HG03066 (cell line): ENCODE measurements around the gene MAP4K1.
"Not testable (repeated sequence)": the region's sequence is repeated elsewhere in the genome, so short reads cannot be mapped to it uniquely, and the experiment has no call there.

Experiments
- ATAC-seq: cut with Tn5 transposase; IDR thresholded peaks from one replicate; pipeline ENCODE4 v1.9.1; 2021; ENCODE audit warnings: low read depth; ENCODE audit not compliant: unreplicated experiment

Gene MAP4K1

DNA sequence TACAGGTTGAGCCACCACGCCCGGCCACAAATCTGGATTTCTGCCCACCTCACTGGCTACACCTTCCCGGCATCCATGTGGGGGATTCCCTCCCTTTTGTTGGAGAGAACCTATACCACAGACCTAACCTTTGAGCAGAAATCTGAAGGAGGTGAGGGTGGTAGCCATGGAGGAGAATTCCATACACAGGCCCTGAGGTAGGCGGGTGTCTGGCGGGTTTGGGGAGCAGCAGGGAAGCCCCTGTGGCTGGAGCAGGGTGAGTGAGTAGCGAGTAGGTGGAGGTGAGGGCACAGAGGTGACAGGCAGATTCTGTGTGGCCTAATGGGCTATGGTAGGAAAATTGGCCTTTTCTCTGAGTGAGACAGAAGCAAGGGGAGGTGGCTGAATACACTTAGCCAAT, 11.8 kb upstream of the MAP4K1 start:
- ATAC-seq, result no peak

DNA sequence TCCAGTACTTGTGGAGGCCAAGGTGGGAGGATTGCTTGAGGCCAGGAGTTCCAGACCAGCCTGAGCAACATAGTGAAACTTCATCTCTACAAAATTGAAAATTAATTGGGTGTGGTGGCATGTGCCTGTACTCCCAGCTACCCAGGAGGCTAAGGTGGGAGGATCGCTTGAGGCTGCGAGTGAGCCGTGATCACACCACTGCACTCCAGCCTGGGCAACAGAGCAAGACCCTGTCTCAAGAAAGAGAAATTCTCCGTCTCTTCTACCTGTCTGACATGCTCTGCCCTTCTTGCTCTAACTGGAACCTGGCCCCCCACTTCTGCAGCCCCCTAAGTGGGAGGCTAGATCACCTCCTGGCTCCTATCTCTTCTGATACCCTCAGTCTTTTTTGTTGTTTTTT, 8.6 kb upstream of the MAP4K1 start:
- ATAC-seq, result no peak

DNA sequence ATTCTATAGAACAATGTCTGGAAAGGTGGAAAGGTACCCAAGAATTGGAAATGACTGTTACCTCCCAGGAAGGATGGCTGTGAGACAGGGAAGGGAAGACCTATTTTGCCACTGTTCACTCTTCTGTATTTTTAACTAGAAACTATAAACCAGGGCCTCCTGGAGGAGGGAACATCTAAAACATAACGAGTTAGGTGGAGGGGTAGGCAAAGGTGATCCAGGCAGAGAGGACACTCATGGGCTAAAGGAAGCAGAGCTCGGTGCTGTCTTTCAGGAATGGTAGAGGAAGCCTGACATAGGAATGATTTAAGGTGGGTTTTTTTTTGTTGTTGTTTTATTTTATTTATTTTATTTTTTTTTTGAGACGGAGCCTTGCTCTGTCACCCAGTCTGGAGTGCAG, 7.1 kb upstream of the MAP4K1 start:
- ATAC-seq, result no peak

DNA sequence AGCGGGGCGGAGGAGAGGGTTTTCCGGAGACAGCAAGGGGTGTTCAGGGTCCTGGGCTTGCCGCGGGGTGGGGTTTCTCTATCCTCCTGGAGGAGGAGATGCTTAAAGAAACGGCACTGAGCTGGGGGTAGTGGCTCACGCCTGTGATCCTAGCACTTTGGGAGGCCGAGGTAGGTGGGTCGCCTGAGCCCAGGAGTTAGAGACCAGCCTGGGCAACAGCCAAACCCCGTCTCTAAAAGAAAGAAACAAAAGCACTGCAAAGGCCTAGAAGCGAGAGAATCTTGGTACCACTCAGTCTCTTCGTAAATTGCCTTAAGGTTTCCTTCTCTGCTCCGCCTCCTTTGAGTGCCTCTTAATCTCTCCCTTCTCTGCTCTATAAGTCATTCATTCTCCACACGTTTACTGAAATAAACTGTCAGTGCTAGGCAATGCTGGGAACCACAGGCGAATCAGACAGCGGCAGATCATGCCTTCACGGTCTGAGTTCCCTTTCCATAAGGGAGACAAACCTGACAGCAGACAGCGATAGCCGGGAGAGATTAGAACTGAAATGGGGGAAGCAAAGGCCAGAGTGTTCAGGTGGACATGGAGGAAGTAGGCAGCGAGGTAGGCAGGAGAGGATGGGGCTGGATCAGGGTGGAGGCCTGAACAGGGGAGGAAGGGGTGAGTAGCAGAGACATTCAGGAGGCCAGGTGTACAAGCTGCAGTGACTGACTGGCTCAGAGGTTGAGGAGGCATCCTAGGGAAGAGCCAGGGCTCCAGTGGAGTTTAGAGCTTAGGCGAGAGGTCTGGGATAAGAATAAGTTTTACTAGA, 1.8 kb upstream of the MAP4K1 start:
- ATAC-seq, result no peak

DNA sequence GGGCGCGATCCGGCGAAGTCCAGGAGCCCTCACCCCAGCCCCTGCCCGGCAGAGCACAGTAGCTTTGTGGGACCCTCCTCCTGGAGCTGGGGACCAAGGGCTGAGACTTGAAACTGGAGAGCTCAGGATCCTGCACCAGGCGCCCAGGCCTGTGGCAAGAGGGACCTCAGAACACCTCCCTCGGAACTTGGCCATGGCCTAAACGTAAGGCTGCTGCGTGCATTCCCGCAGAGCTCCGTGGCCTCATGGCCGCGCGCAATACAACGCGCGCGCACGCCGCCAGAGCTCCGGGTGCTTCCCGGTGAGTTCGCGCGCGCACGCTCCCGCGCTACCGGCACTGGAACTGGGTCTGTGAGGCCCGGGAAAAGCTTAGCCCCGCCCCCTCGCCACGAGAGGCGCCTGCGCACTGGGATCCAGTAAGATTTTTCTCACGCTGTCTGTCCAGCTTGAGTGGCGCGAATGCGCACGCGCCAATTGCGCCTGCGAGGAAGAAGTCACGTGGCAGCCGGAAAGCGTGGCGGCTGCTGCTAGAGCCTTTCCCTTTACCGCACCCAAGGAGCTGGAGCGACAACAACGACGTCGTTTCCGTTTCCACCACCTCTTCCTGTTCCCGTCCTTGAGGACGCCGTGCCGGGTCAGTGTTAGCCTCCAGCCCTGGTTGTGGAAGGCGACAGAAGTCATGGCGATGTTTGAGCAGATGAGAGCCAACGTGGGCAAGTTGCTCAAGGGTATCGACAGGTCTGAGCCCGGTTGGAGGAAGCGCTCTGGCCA, 1.0 kb upstream of the MAP4K1 start, which contains the start of gene EIF3K:
TSS of gene EIF3K (plus strand) at position 599 of the 771 bp plus-strand sequence. CDS start at position 680, 81 bp downstream.
- ATAC-seq, result peak; percentile 28

DNA sequence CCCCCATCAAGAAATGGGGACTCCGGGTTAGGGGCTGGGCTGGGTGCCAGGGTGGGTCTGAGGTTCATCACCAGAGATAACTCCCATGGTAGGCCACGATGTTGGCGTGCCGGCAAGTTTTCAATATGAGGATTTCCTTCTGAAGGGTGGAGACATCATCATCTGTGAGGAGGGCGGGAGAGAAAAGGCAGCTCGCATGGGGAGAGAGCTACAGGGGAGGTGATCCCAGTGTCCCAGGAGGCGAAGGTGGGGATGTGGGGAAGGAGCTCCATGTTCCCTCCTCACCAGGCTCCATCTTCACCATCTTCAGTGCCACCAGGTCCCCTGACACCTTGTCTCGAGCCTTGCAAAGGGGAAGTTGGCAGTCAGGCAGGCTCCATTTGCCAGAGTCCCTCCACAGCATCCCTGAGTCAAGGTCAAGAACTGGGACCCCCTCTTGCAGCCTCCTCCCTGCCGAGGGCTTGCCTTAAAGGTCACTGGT, 430 bp downstream of the MAP4K1 start:
- ATAC-seq, result no peak

DNA sequence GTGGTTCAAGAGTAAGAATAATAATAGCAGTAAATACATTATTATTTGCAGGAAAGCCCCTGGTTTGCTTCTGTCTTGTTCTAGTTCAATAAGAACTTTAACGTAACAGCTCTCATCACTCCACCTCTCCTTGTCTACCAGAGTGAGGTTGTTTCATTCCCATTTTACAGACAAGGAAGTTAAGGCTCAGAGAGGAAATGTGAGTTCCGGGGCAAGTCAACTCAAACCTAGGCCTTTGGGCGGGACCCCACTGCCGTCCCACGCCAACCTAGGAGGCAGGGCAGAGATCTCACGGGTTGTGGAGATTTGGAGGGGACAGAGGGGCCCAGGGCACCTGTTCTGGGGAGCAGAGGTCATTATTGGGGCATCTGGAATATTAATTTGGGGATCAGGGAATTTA, 1.5 kb downstream of the MAP4K1 start:
- ATAC-seq, result no peak

DNA sequence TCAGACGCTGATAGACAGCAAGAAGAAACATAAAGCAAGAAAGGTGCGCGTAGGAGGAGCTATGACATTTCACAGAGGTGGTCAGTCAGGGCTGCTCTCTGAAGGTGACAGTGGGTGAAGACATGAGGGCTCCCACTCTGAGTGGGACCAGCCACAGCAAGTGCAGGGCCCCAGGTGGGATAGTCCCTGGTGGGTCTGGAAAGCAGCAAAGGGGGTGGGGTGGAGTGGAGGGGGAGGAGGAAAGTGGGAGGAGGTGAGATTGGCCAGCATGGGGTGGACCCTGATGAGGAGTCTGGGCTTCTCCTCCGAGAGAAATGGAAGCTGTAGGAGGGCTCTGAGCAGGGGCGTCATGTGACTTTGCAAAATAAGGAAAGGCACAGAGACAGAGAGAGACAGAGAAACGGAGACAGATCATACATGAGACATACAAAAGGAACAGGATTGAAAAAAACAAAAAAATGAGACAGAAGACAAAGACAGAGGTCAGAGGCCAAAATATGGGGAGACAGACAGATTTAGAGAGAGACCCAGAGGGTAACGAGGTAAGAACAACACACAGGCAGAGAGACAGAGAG, 2.7 kb downstream of the MAP4K1 start:
- ATAC-seq, result no peak

DNA sequence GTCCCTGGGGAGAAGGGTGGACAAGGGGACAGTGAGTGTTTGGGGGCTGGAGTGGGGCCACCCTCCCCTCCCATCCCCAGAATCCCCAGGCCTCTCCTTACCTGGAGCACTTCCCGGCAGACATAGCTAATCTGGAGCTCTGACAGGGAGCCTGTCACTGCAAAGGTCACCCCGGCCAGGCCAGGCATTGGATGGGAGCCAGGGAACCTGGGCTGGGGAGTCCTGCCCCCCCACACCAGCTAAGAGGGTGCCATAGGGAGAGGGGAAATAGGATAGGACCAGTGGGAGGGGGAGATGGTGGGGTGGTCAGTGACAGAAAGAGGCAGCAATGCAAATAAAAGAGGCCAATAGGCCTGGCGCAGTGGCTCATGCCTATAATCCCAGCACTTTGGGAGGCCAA, 3.5 kb downstream of the MAP4K1 start:
- ATAC-seq, result no peak

DNA sequence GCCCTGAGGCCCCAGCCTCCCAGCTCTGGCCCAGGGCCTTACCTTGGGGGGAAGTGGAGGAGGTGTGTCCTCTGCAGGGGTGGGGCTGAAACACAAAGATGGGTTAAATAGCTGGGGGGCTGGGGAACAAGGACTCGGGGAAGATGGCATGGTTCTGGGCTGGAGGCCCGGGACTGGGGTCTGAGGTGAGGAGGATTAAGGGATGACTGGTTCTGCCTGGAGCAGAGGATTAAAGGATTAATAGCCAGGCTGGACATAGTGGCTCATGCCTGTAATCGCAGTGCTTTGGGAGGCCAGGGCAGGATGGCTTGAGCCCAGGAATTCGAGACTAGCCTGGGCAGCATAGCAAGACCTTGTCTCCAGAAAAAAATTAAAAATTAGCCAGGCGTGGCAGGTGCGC, 11.6 kb downstream of the MAP4K1 start:
- no peak for ATAC-seq

DNA sequence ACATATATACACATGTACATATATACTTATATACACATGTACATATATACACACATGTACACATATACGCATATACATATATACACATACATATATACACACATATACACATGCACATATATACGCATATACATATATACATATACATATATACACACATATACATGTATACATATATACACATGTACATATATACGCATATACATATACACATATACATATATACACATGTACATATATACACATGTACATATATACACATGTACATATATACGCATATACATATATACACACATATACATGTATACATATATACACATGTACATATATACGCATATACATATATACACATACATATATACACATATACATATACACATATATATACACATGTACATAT, 14.9 kb downstream of the MAP4K1 start:
- ATAC-seq, result not testable (repeated sequence)

DNA sequence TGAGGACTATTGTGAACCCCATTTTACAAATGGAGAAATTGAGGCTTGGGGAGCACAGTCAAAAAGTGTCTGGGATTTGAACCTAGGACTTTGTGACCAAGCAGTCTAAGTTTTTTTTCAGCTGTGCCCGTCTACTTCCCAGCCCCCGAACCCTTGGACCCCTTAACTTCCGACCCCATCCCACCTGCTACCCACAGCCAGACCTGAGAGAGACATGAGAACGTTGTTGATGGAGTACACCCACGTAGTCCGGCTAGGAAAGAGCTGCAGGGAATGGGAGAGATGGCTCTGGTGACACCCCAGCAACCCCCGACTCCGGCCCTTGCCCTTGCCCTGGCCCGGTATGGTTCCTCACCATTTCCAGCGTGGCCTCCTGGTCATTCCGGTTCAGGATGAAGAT, 18.0 kb downstream of the MAP4K1 start:
- no peak for ATAC-seq

DNA sequence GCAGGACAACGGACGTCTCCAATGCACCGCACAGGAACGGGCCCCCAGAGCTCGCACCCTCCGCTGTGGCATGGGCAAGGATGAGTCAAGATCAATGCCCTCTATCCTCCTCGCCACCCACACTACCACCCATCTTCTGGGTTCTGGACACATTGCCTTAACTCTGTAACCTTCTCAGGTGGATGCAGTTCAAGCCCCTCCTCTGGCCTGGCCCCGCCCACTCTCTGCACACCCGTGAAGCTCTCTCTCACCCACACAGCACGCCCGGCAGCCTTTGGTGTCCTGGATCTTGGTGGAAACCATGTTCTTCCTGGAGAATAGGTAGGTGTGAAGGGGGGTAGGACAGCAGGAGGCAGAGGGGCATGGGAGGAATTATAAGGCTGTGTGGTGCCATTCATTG, 20.7 kb downstream of the MAP4K1 start:
- ATAC-seq, result no peak

DNA sequence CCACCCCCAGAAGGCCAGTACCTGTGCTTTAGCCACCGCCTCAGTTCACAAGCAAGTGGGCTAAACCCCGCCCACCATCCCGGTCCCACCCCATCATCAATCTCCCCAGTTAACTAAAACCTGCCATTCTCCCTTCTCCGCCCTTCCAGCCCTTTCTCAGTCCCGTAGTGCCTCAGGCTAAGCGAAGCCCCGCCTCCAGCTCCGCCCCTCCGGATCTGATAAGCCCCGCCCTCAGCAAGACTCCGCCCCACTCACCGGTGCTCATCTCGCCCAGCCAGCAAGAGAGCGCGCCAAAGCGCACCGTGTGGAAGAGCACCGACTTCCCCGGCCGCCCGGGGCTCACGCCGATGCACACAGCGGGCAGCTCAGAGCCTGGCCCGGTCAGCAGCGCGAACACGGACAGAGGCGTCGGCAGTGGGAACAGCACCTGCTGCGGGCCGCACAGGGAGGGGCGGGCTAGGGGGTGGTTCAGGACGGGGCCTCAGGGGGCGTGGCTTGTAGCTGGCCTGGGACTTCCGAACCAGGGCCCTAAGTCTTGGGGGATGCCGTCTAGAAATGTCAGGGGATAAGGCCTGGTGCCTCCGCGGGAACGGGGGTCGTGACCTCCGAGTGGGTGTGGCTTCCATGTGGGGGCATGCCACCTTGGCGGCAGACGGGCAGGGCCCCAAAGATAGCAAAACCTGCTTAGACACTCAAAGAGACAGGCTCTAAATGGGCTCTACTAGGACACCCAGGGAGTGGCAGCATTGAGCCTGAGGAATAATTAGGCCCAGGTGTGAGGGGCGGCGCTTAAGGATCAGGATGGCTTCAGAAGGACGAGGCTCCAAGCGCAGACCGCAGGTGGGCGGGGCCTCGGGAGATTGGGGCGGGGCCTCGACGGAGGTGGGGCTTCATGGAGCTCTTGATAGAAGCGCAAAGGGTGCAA, 21.4 kb downstream of the MAP4K1 start:
- ATAC-seq, result no peak

DNA sequence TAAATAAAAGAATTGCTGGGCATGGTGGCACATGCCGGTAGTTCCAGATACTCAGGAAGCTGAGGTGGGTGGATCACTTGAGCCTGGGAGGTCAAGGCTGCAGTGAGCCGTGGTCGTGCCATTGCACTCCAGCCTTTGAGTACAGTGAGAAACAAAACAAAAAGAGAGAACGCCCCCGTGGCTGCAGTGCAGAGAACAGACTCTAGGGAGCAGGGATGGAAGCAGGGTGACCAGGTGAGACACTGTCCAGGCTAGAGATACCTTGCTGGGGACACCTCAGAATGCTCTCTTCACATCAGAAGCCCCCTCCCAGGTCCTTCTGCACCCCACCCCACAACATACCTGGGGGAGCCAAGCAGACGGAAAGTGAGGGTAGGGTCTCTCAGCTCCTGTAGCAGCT, 24.8 kb downstream of the MAP4K1 start:
- ATAC-seq, result no peak

DNA sequence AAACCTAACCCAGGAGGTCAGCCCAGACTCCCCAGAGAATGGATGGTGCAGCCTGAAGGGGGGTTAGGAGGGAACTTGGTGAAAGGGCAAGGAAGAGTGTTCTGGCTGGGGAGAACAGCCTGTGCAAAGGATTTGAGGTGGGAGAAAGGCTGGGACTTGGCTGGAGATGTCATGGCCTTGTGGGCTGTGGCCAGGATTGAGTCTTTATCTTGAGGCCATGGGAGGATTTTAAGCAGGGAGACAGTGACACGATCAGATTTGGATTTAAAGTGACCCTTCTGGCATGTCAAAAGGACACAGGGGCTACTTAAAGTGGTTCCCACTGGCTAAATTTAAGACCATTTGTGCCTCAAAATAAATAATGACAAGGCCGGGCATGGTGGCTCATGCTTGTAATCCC, 29.7 kb downstream of the MAP4K1 start:
- ATAC-seq, result no peak

DNA sequence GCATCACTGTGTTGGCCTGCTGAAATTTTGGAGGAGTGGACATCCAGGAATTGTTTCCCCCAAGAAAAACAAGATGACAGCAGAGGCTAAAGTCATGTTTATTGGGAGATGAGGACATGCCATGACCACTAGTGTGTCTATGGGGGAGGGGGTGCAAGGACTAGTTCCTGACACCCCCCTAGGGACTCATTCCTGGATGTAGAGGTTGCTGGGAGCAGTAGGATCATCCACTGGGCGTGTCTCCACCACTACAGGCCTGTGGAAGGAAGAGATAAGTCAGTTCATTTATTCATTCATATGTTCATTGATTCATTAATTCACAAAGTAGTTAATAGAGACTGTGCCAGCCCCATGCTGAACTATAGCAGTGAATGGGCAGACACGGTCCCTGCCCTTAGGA, 30.2 kb downstream of the MAP4K1 start:
- no peak for ATAC-seq

DNA sequence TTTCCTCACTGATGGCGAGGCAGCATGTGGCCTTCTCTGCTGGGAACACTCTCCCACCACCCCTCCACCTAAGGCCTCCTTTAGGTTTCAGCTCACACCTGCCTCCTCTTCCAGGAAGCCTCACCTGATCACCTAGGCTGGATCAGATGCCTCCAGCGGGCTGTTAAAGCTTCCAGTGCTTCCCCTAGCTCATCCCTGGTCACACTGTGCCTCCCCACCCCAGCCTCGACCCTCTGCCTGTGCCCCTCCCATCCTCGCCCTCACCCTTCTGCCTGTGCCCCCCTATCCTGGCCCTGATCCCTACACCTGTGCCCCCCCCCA, 33.8 kb downstream of the MAP4K1 start:
- ATAC-seq, result no peak

DNA sequence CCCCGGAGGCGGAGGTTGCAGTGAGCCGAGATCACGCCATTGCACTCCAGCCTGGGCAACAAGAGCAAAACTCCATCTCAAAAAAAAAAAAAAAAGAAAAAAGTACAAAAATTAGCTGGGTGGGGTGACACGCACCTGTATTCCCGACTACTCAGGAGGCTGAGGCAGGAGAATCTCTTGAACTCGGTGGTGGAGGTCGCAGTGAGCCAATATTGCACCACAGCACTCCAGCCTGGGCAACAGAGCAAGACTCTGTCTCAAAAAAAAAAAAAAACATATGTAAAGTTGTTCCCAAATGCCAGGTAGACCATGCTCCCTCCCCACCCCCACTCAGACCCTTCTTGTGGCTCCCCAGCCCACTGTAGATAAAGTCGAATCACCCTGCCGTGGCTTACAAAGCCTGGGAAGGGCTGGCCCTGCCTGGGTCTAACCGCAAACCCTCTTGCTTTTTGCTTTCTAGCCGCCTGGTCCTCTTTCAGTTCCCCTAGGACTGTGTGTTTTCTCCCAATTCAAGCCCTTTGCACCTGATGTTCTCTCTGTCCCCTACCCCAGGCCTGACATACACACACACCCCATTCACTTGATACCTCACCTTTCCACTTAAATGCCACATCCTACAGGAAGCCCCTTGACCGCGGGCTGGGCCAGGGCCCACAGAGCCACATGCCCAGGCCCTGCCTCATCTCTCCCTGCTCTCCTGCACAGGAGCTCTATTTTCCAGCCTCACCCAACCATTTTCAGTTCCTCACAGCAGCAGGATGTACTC, 34.4 kb downstream of the MAP4K1 start:
- ATAC-seq, result peak; percentile 75

DNA sequence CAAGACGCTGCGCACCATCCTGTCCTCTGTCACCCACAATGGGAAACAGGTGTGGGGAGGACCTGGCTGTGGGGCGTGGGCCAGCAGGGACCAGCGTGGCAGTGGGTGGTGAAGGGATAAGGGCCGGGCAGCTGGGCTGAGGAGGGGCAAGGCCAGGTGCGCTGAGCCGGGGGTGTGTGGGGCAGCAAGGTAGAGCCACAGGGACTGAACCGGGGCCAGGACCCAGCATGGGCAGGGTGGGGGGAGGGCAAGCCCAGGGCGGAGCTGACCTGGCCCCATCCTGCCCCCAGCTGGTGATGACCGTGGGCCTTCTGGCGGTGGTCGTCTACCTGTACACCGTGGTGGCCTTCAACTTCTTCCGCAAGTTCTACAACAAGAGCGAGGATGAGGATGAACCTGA, 37.7 kb downstream of the MAP4K1 start:
- ATAC-seq, result no peak
